ENCODE measurements around the gene CLEC2L. TPM values are rescaled to one million over a fixed set of nuclear protein-coding genes. Genes with fewer than 3 reads are reported as not detected.
A peak's percentile ranks its signal among the peaks of the same experiment; 100 is the strongest.

The CLEC2L gene
- total and polyA plus RNA-seq, 2 experiments from 2014 or later: not detected

DNA sequence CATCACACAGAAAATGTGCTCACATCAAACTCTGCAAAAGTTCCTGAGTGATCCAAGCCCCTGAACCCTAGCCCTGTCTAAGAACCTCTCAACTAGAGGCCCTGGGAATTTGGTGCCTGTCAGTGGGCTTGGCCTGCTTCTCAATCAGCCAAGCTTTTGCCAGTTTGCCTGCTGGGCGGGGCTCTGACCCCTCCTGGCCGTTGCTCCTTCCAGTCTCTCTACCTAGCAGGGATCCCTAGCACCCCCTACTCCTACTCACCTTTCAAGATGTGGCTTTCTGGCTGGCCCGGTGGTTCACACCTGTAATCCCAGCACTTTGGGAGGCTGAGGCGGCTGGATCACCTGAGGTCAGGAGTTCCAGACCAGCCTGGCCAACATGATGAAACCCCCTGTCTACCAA is 42.1 kb upstream of the CLEC2L start (continued):
- no peak for TF ChIP-seq JUNB (IDR thresholded peaks at IDR 0.05; ENCODE audit: unreplicated experiment)

GRCh38 chr7:139482122-139482521 is 41.4 kb upstream of the CLEC2L start:
- peaks cover 11% of the 10 kb centered on the region for H3K27me3 Mint-ChIP-seq (ENCODE audit: insufficient read depth, low read depth, poor library complexity)
- Histone ChIP-seq H3K27ac (ENCODE audit: low read depth) (no peak overlapping the region), H3K4me1 (ENCODE audit: insufficient read depth) (peaks cover 11% of the 10 kb centered on the region), H3K27me3 (ENCODE audit: insufficient read depth) (peaks cover 17% of the 10 kb centered on the region), H2AFZ (no peak overlapping the region), H3F3A (replicated peaks; ENCODE audit: low read depth) (0 out of 2 replicates have a peak, but pooled peaks cover 3% of the 10 kb centered on the region), H4K20me1 (replicated peaks; ENCODE audit: insufficient read depth) (peaks cover 11% of the 10 kb centered on the region), H3K4me2 (peak overlapping the region; percentile 94), H3K79me2 (replicated peaks; ENCODE audit: insufficient read depth) (peaks cover 24% of the 10 kb centered on the region), H3K36me3 (ENCODE audit: insufficient read depth) (no peaks in the 10 kb centered on the region; the same call in 1 of the 2 replicates), H3K4me3 (peak overlapping the region; percentile 76), H3K9me2 (ENCODE audit: insufficient read depth) (no peaks in the 10 kb centered on the region)
- H3K4me1 Mint-ChIP-seq: peaks cover 7% of the 10 kb centered on the region
- no peak for ATAC-seq
- H3K36me3 Mint-ChIP-seq (ENCODE audit: low read depth): peaks cover 15% of the 10 kb centered on the region
- TF ChIP-seq ETS1 (IDR thresholded peaks at IDR 0.05) (no peak), JUNB (IDR thresholded peaks at IDR 0.05; ENCODE audit: unreplicated experiment) (no peak), POLR2AphosphoS5 (IDR thresholded peaks at IDR 0.05; ENCODE audit: low read depth) (no peak), NANOG (IDR thresholded peaks at IDR 0.05; ENCODE audit: borderline replicate concordance) (no peak), ZNF114 (CRISPR knock-in tag; IDR thresholded peaks at IDR 0.05) (no peak), ZNF331 (CRISPR knock-in tag; IDR thresholded peaks at IDR 0.05; ENCODE audit: low read depth) (no peak), CTCF (conservative IDR thresholded peaks at IDR 0.05; ENCODE audit: low read depth in 2 of 2) (no peak), EZH2phosphoT487 (IDR thresholded peaks at IDR 0.05; ENCODE audit: unreplicated experiment) (no peak), EZH2 (IDR thresholded peaks at IDR 0.05; ENCODE audit: low read depth, unreplicated experiment) (no peak), CREB1 (CRISPR knock-in tag; IDR thresholded peaks at IDR 0.05; ENCODE audit: low read depth) (no peak), STAT1 (IDR thresholded peaks at IDR 0.05; ENCODE audit: unreplicated experiment) (no peak)
- TF ChIP-seq, protein P1, sequence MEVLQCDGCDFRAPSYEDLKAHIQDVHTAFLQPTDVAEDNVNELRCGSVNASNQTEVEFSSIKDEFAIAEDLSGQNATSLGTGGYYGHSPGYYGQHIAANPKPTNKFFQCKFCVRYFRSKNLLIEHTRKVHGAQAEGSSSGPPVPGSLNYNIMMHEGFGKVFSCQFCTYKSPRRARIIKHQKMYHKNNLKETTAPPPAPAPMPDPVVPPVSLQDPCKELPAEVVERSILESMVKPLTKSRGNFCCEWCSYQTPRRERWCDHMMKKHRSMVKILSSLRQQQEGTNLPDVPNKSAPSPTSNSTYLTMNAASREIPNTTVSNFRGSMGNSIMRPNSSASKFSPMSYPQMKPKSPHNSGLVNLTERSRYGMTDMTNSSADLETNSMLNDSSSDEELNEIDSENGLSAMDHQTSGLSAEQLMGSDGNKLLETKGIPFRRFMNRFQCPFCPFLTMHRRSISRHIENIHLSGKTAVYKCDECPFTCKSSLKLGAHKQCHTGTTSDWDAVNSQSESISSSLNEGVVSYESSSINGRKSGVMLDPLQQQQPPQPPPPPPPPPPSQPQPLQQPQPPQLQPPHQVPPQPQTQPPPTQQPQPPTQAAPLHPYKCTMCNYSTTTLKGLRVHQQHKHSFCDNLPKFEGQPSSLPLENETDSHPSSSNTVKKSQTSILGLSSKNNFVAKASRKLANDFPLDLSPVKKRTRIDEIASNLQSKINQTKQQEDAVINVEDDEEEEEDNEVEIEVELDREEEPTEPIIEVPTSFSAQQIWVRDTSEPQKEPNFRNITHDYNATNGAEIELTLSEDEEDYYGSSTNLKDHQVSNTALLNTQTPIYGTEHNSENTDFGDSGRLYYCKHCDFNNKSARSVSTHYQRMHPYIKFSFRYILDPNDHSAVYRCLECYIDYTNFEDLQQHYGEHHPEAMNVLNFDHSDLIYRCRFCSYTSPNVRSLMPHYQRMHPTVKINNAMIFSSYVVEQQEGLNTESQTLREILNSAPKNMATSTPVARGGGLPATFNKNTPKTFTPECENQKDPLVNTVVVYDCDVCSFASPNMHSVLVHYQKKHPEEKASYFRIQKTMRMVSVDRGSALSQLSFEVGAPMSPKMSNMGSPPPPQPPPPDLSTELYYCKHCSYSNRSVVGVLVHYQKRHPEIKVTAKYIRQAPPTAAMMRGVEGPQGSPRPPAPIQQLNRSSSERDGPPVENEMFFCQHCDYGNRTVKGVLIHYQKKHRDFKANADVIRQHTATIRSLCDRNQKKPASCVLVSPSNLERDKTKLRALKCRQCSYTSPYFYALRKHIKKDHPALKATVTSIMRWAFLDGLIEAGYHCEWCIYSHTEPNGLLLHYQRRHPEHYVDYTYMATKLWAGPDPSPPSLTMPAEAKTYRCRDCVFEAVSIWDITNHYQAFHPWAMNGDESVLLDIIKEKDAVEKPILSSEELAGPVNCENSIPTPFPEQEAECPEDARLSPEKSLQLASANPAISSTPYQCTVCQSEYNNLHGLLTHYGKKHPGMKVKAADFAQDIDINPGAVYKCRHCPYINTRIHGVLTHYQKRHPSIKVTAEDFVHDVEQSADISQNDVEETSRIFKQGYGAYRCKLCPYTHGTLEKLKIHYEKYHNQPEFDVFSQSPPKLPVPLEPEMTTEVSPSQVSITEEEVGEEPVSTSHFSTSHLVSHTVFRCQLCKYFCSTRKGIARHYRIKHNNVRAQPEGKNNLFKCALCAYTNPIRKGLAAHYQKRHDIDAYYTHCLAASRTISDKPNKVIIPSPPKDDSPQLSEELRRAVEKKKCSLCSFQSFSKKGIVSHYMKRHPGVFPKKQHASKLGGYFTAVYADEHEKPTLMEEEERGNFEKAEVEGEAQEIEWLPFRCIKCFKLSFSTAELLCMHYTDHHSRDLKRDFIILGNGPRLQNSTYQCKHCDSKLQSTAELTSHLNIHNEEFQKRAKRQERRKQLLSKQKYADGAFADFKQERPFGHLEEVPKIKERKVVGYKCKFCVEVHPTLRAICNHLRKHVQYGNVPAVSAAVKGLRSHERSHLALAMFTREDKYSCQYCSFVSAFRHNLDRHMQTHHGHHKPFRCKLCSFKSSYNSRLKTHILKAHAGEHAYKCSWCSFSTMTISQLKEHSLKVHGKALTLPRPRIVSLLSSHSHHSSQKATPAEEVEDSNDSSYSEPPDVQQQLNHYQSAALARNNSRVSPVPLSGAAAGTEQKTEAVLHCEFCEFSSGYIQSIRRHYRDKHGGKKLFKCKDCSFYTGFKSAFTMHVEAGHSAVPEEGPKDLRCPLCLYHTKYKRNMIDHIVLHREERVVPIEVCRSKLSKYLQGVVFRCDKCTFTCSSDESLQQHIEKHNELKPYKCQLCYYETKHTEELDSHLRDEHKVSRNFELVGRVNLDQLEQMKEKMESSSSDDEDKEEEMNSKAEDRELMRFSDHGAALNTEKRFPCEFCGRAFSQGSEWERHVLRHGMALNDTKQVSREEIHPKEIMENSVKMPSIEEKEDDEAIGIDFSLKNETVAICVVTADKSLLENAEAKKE (CRISPR knock-in tag; IDR thresholded peaks at IDR 0.05): no peak
- TF ChIP-seq, protein P2, sequence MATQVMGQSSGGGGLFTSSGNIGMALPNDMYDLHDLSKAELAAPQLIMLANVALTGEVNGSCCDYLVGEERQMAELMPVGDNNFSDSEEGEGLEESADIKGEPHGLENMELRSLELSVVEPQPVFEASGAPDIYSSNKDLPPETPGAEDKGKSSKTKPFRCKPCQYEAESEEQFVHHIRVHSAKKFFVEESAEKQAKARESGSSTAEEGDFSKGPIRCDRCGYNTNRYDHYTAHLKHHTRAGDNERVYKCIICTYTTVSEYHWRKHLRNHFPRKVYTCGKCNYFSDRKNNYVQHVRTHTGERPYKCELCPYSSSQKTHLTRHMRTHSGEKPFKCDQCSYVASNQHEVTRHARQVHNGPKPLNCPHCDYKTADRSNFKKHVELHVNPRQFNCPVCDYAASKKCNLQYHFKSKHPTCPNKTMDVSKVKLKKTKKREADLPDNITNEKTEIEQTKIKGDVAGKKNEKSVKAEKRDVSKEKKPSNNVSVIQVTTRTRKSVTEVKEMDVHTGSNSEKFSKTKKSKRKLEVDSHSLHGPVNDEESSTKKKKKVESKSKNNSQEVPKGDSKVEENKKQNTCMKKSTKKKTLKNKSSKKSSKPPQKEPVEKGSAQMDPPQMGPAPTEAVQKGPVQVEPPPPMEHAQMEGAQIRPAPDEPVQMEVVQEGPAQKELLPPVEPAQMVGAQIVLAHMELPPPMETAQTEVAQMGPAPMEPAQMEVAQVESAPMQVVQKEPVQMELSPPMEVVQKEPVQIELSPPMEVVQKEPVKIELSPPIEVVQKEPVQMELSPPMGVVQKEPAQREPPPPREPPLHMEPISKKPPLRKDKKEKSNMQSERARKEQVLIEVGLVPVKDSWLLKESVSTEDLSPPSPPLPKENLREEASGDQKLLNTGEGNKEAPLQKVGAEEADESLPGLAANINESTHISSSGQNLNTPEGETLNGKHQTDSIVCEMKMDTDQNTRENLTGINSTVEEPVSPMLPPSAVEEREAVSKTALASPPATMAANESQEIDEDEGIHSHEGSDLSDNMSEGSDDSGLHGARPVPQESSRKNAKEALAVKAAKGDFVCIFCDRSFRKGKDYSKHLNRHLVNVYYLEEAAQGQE (IDR thresholded peaks at IDR 0.05; ENCODE audit: unreplicated experiment): no peak
- H3K27ac Mint-ChIP-seq: no peak overlapping the region
- no peaks in the 10 kb centered on the region for H3K9me3 Mint-ChIP-seq
- peak overlapping the region; percentile 82 for H3K4me3 Mint-ChIP-seq
- DNase-seq (ENCODE audit: low spot score): no peak

All from GM23338 (cell line).